HepG2 (cell line): ENCODE results near the gene CPNE2. TPM values are rescaled to one million over a fixed set of nuclear protein-coding genes. Genes with fewer than 3 reads are reported as not detected.

Source experiments
- ATAC-seq: fragments of 200-7000 bp; cut with Tn5 transposase; 3 replicates; pipeline ENCODE4 v1.9.1; 2020; ENCODE audit warnings: mild to moderate bottlenecking, moderate library complexity
- BruUV-seq: library from RNA; stranded (reverse); fragments of 400-500 nt; replicated peaks from 2 replicates; lab custom pipeline; 2021; lab: Mats Ljungman, UMichigan
- CTCF ChIA-PET: fragments of 300-600 bp; formaldehyde crosslinking; extraction: SDS; loops from one replicate; lab custom pipeline; 2021; ENCODE audit warnings: low total read pairs, inconsistent platforms, low intra/inter-chr PET ratio; lab: Yijun Ruan, JAX
- POLR2A ChIA-PET: fragments of 350-600 bp; sonication (Branson Sonifier 250); formaldehyde crosslinking; loops from one replicate; lab custom pipeline; 2020; ENCODE audit warnings: antibody characterized with exemption, inconsistent platforms; lab: Yijun Ruan, JAX
- DNase-seq: peaks from one replicate; pipeline ENCODE4 v3.0.0-alpha.2; 2015; ENCODE audit warnings: low spot score
- FAIRE-seq: peaks from 3 replicates; lab custom pipeline; 2011; peaks lifted over from hg19 to GRCh38; lab: Jason Lieb, UNC
- H2AFZ ChIP-seq: one replicate; pipeline ENCODE4 v1.6.1; 2011; ENCODE audit warnings: low read length, inconsistent platforms
- H3K27ac ChIP-seq: fragments of 300-600 bp; 3 replicates; pipeline ENCODE4 v1.8.0; 2011; ENCODE audit warnings: mixed run types, mild to moderate bottlenecking, mixed read lengths, low read length, inconsistent platforms; ENCODE audit not compliant: insufficient read depth; ENCODE audit errors: extremely low read length
- H3K27me3 ChIP-seq, 2 experiments: fragments of 200-600 bp in 1 of 2; 2 replicates in 1 of 2; 3 replicates in 1 of 2; pipeline versions ENCODE4 v1.6.0 to v1.8.0; 2011; ENCODE audit warnings: low read length in 2 of 2, mild to moderate bottlenecking in 2 of 2, moderate library complexity in 2 of 2, inconsistent platforms in 1 of 2; ENCODE audit not compliant: insufficient read depth in 2 of 2, control insufficient read depth in 1 of 2
- H3K36me3 ChIP-seq, 2 experiments: fragments of 200-600 bp in 1 of 2; replicated peaks in 1 of 2; 2 replicates in 1 of 2; 3 replicates in 1 of 2; pipeline versions ENCODE4 v1.5.1 to v1.8.0; 2011; ENCODE audit warnings: low read length in 2 of 2, inconsistent platforms in 1 of 2; ENCODE audit not compliant: insufficient read depth in 2 of 2, control insufficient read depth in 1 of 2
- H3K4me1 ChIP-seq: 2 replicates; pipeline ENCODE4 v1.5.1; 2012; ENCODE audit warnings: low read length, inconsistent platforms; ENCODE audit not compliant: insufficient read depth
- H3K4me2 ChIP-seq: 2 replicates; pipeline ENCODE4 v1.6.0; 2011; ENCODE audit warnings: low read depth, low read length, inconsistent platforms
- H3K4me3 ChIP-seq, 3 experiments: fragments of 200-600 bp in 1 of 3; sonication (generic), shearing (Covaris generic) in 1 of 3; replicated peaks in 1 of 3; 2 replicates each; pipeline ENCODE4 v1.5.1; 2011 to 2016; ENCODE audit warnings: low read length in 3 of 3, inconsistent platforms in 2 of 3, low read depth in 2 of 3, mild to moderate bottlenecking in 2 of 3, control low read depth in 1 of 3, mixed read lengths in 1 of 3; ENCODE audit not compliant: insufficient read depth in 1 of 3
- H3K79me2 ChIP-seq: one replicate; pipeline ENCODE4 v1.6.1; 2011; ENCODE audit warnings: low read length, inconsistent platforms; ENCODE audit not compliant: insufficient read depth
- H3K9ac ChIP-seq: 2 replicates; pipeline ENCODE4 v1.6.0; 2011; ENCODE audit warnings: mild to moderate bottlenecking, low read depth, low read length, inconsistent platforms; ENCODE audit not compliant: insufficient read depth
- H3K9me3 ChIP-seq: 2 replicates; pipeline ENCODE4 v1.5.1; 2012; ENCODE audit warnings: mild to moderate bottlenecking, low read length
- H4K20me1 ChIP-seq: 2 replicates; pipeline ENCODE4 v1.6.0; 2011; ENCODE audit warnings: inconsistent platforms, mild to moderate bottlenecking, low read length, moderate library complexity; ENCODE audit not compliant: insufficient read depth
- ARID4A ChIP-seq: sonication (generic); formaldehyde crosslinking; IDR thresholded peaks from 2 replicates; pipeline ENCODE4 v1.5.0; 2020; ENCODE audit warnings: mild to moderate bottlenecking, missing genetic modification reagents, borderline replicate concordance
- CENPBD1 ChIP-seq: sonication (generic); formaldehyde crosslinking; IDR thresholded peaks from 2 replicates; pipeline ENCODE4 v1.8.0; 2022; ENCODE audit warnings: missing genetic modification reagents, low read depth, mild to moderate bottlenecking, borderline replicate concordance
- HDAC6 ChIP-seq: fragments of 200-600 bp; sonication (generic); IDR thresholded peaks from 2 replicates; pipeline ENCODE4 v1.7.0; 2017; ENCODE audit warnings: mild to moderate bottlenecking, antibody characterized with exemption, low read length, low read depth
- MBD4 ChIP-seq: IDR thresholded peaks from 2 replicates; pipeline ENCODE4 v1.6.1; 2012; ENCODE audit warnings: low read length, inconsistent platforms, borderline replicate concordance
- REST ChIP-seq, 2 experiments: IDR thresholded peaks; 2 replicates each; pipeline ENCODE4 v1.6.1; 2011 to 2012; ENCODE audit warnings: low read length in 2 of 2, borderline replicate concordance in 1 of 2, low read depth in 1 of 2, mild to moderate bottlenecking in 1 of 2, moderate library complexity in 1 of 2
- ZNF503 ChIP-seq: sonication (generic); formaldehyde crosslinking; IDR thresholded peaks from 2 replicates; pipeline ENCODE4 v1.4.0; 2020; ENCODE audit warnings: missing genetic modification reagents
- ZNF512B ChIP-seq: sonication (generic); formaldehyde crosslinking; IDR thresholded peaks from 2 replicates; pipeline ENCODE4 v1.5.1; 2020; ENCODE audit warnings: missing genetic modification reagents, mild to moderate bottlenecking, borderline replicate concordance
- ZNF570 ChIP-seq: sonication (generic); formaldehyde crosslinking; IDR thresholded peaks from 2 replicates; pipeline ENCODE4 v1.4.0; 2020; ENCODE audit warnings: mild to moderate bottlenecking, missing genetic modification reagents, borderline replicate concordance
- ZNF614 ChIP-seq: IDR thresholded peaks from 2 replicates; pipeline ENCODE4 v1.6.1; 2018; ENCODE audit warnings: missing biosample characterization, missing genetic modification reagents, inconsistent platforms, borderline replicate concordance
- WGBS: methylation state at CpG from one replicate; pipeline ENCODE4 v1.1.6; 2017; ENCODE audit warnings: low lambda C conversion rate; 5-methylcytosine and 5-hydroxymethylcytosine counted together
- in situ Hi-C: cut with HindIII; loops from 2 replicates; pipeline ENCODE4 v1.10.0; 2017; ENCODE audit warnings: low pct_unique_long_range_greater_than_20kb; ENCODE audit not compliant: extremely low pct_ligation_motif_present
- intact Hi-C: fragments of 100-400 bp; cut with micrococcal nuclease; formaldehyde crosslinking; loops from one replicate; pipeline ENCODE4 v1.10.0; 2022; ENCODE audit not compliant: unreplicated experiment
- polyA plus RNA-seq, 8 experiments: library from polyadenylated mRNA; depleted of rRNA in 3 of 8; stranded (reverse) in 7 of 8; unstranded in 1 of 8; fragments of >200 nt; fragmentation: Illumina TruSeq in 4 of 8; extraction: Trizol in 4 of 8; gene quantifications; 2 replicates each; pipeline versions ENCODE4 v1.2.1 to v1.2.3, GENCODE V29; 2011 to 2016; ENCODE audit warnings: low read depth in 4 of 8, missing spikeins in 1 of 8, mixed read lengths in 1 of 8; ENCODE audit not compliant: insufficient read depth in 1 of 8
- total RNA-seq, 5 experiments: library from RNA; depleted of rRNA; stranded (reverse); fragments of >200 nt; fragmentation: Illumina TruSeq; extraction: Trizol; gene quantifications; 2 replicates each; pipeline ENCODE4 v1.2.3, GENCODE V29; 2016; ENCODE audit warnings: low read depth in 1 of 5

The CPNE2 gene
- total and polyA plus RNA-seq, 2 of the 13 experiments (the other 11 are each of a cell fraction or from before 2014, with no cell fraction given), result 10.6 to 23.3 TPM

- Histone ChIP-seq H3K9me3 (no peaks in the 10 kb centered on the region), H3K27me3 (peaks cover 2 to 30% of the 10 kb centered on the region in 2 experiments; a peak in 4 of 5 replicates), H3K79me2 (no peaks in the 10 kb centered on the region), H3K27ac (no peak overlapping the region), H2AFZ (no peak overlapping the region), H3K4me2 (no peak overlapping the region), H3K9ac (no peak overlapping the region), H3K4me3 (no peak overlapping the region), H4K20me1 (no peaks in the 10 kb centered on the region), H3K4me1 (peaks cover 7% of the 10 kb centered on the region), H3K36me3 (no peaks in the 10 kb centered on the region)
- WGBS, result 58% methylated on average over 6 of the region's 6 CpGs
- in situ Hi-C loops, result no loop called here
- intact Hi-C loops, result no loop called here
- FAIRE-seq (no peak), DNase-seq (no peak), ATAC-seq (no peak)
- ChIA-PET CTCF (no interaction called here), POLR2A (no interaction called here)
- no TSS peak for BruUV-seq
- TF ChIP-seq CENPBD1 (CRISPR knock-in tag) (no peak), MBD4 (no peak), ZNF570 (CRISPR knock-in tag) (no peak), ZNF614 (no peak), ZNF512B (CRISPR knock-in tag) (no peak), ARID4A (CRISPR knock-in tag) (no peak), HDAC6 (no peak), REST (IDR thresholded peaks at IDR 0.05; ENCODE audit: borderline replicate concordance in 1 of 2, low read depth in 1 of 2, low read length in 2 of 2) (no peak), ZNF503 (CRISPR knock-in tag) (no peak)
These were observed 36.7 kb upstream of the CPNE2 start for GRCh38 chr16:57055671-57056070.
